H9 (cell line): ENCODE results near the gene DNAL1. TPM values are rescaled to one million over a fixed set of nuclear protein-coding genes. Genes with fewer than 3 reads are reported as not detected.

Experiments
- DNase-seq: peaks from one replicate; pipeline ENCODE4 v3.0.0-alpha.2; 2017
- H2AFZ ChIP-seq: one replicate; pipeline ENCODE4 v1.6.1; 2013; ENCODE audit warnings: mild to moderate bottlenecking, low read length, control low read depth, moderate library complexity
- H2AK5ac ChIP-seq: 2 replicates; pipeline ENCODE4 v1.6.1; 2013; ENCODE audit warnings: low read length, control low read depth, mixed read lengths; ENCODE audit not compliant: insufficient read length
- H2BK120ac ChIP-seq: one replicate; pipeline ENCODE4 v1.6.1; 2013; ENCODE audit warnings: low read depth, mild to moderate bottlenecking, low read length, control low read depth, inconsistent platforms; ENCODE audit not compliant: poor library complexity, severe bottlenecking
- H2BK12ac ChIP-seq: 2 replicates; pipeline ENCODE4 v1.6.1; 2013; ENCODE audit warnings: low read length, control low read depth, mixed read lengths, low read depth; ENCODE audit not compliant: insufficient read length
- H2BK15ac ChIP-seq: 2 replicates; pipeline ENCODE4 v1.6.1; 2013; ENCODE audit warnings: low read depth, low read length, control low read depth
- H2BK20ac ChIP-seq: one replicate; pipeline ENCODE4 v1.6.1; 2013; ENCODE audit warnings: low read depth, mild to moderate bottlenecking, low read length, control low read depth, inconsistent platforms; ENCODE audit not compliant: poor library complexity, severe bottlenecking
- H2BK5ac ChIP-seq: 2 replicates; pipeline ENCODE4 v1.6.1; 2013; ENCODE audit warnings: low read length, control low read depth, mixed read lengths; ENCODE audit not compliant: insufficient read length
- H3K14ac ChIP-seq: 2 replicates; pipeline ENCODE4 v1.6.1; 2013; ENCODE audit warnings: low read length, control low read depth; ENCODE audit not compliant: insufficient read depth
- H3K18ac ChIP-seq: 2 replicates; pipeline ENCODE4 v1.6.1; 2013; ENCODE audit warnings: low read depth, mild to moderate bottlenecking, mixed read lengths, low read length, control low read depth; ENCODE audit not compliant: insufficient read length
- H3K23ac ChIP-seq: 2 replicates; pipeline ENCODE4 v1.6.1; 2013; ENCODE audit warnings: low read length, control low read depth, mixed read lengths, low read depth; ENCODE audit not compliant: insufficient read length
- H3K23me2 ChIP-seq: 2 replicates; pipeline ENCODE4 v1.6.1; 2013; ENCODE audit warnings: low read depth, mild to moderate bottlenecking, mixed read lengths, low read length, control low read depth; ENCODE audit not compliant: insufficient read length, poor library complexity, severe bottlenecking
- H3K27ac ChIP-seq: 2 replicates; pipeline ENCODE4 v1.5.1; 2013; ENCODE audit warnings: low read length, control low read depth, mixed read lengths, low read depth; ENCODE audit not compliant: insufficient read length
- H3K27me3 ChIP-seq: 2 replicates; pipeline ENCODE4 v1.6.1; 2013; ENCODE audit warnings: low read length, control low read depth, inconsistent platforms; ENCODE audit not compliant: insufficient read depth
- H3K4ac ChIP-seq: 2 replicates; pipeline ENCODE4 v1.6.1; 2013; ENCODE audit warnings: low read depth, mild to moderate bottlenecking, control low read depth, inconsistent platforms, low read length, moderate library complexity
- H3K4me1 ChIP-seq: 2 replicates; pipeline ENCODE4 v1.6.1; 2013; ENCODE audit warnings: low read length, control low read depth, inconsistent platforms; ENCODE audit not compliant: insufficient read depth
- H3K4me2 ChIP-seq: 2 replicates; pipeline ENCODE4 v1.6.1; 2013; ENCODE audit warnings: low read length, control low read depth, mixed read lengths; ENCODE audit not compliant: insufficient read length, insufficient read depth
- H3K56ac ChIP-seq: 2 replicates; pipeline ENCODE4 v1.6.1; 2013; ENCODE audit warnings: low read depth, mild to moderate bottlenecking, mixed read lengths, low read length, control low read depth; ENCODE audit not compliant: insufficient read length
- H3K79me1 ChIP-seq: 2 replicates; pipeline ENCODE4 v1.6.1; 2013; ENCODE audit warnings: low read depth, mild to moderate bottlenecking, moderate library complexity, low read length, control low read depth, inconsistent platforms; ENCODE audit not compliant: insufficient read depth, poor library complexity, severe bottlenecking
- H3K79me2 ChIP-seq: 2 replicates; pipeline ENCODE4 v1.6.1; 2013; ENCODE audit warnings: low read length, control low read depth, inconsistent platforms; ENCODE audit not compliant: insufficient read depth
- H3K9ac ChIP-seq: 2 replicates; pipeline ENCODE4 v1.6.1; 2013; ENCODE audit warnings: low read length, control low read depth, mixed read lengths; ENCODE audit not compliant: insufficient read length; ENCODE audit errors: extremely low read depth
- H3K9me3 ChIP-seq: one replicate; pipeline ENCODE4 v1.6.1; 2013; ENCODE audit warnings: low read depth, low read length, inconsistent platforms; ENCODE audit not compliant: control insufficient read depth
- H3T11ph ChIP-seq: one replicate; pipeline ENCODE4 v1.6.1; 2013; ENCODE audit warnings: mild to moderate bottlenecking, low read length, control low read depth, inconsistent platforms
- H4K20me1 ChIP-seq: one replicate; pipeline ENCODE4 v1.6.1; 2013; ENCODE audit not compliant: control insufficient read depth, insufficient read length, insufficient read depth
- H4K5ac ChIP-seq: 2 replicates; pipeline ENCODE4 v1.6.1; 2013; ENCODE audit warnings: low read depth, mild to moderate bottlenecking, mixed read lengths, low read length, control low read depth; ENCODE audit not compliant: insufficient read length
- H4K8ac ChIP-seq: replicated peaks from 2 replicates; pipeline ENCODE4 v1.6.1; 2013; ENCODE audit warnings: low read length, control low read depth, mixed read lengths, low read depth; ENCODE audit not compliant: insufficient read length
- H4K91ac ChIP-seq: 2 replicates; pipeline ENCODE4 v1.6.1; 2013; ENCODE audit warnings: low read depth, mild to moderate bottlenecking, moderate library complexity, mixed read lengths, low read length, control low read depth; ENCODE audit not compliant: insufficient read length
- H3K27ac Mint-ChIP-seq, 3 experiments: 2 replicates in 2 of 3; 3 replicates in 1 of 3; pipeline ENCODE4 v1.8.0; 2020 to 2021; ENCODE audit warnings: mixed read lengths in 3 of 3, mild to moderate bottlenecking in 1 of 3, moderate library complexity in 1 of 3
- H3K27me3 Mint-ChIP-seq: 2 replicates; pipeline ENCODE4 v1.8.0; 2021; ENCODE audit warnings: low read depth, mild to moderate bottlenecking, moderate library complexity, mixed read lengths
- H3K36me3 Mint-ChIP-seq, 3 experiments: 2 replicates in 2 of 3; 3 replicates in 1 of 3; pipeline ENCODE4 v1.8.0; 2020 to 2021; ENCODE audit warnings: low read depth in 3 of 3, mixed read lengths in 3 of 3; ENCODE audit not compliant: insufficient read depth in 1 of 3
- H3K4me1 Mint-ChIP-seq, 2 experiments: 2 replicates each; pipeline ENCODE4 v1.8.0; 2020; ENCODE audit warnings: mixed read lengths in 2 of 2
- H3K4me3 Mint-ChIP-seq, 2 experiments: 2 replicates in 1 of 2; 3 replicates in 1 of 2; pipeline ENCODE4 v1.8.0; 2020 to 2021; ENCODE audit warnings: mild to moderate bottlenecking in 2 of 2, mixed read lengths in 2 of 2, moderate library complexity in 1 of 2
- H3K9me3 Mint-ChIP-seq, 2 experiments: 2 replicates in 1 of 2; 3 replicates in 1 of 2; pipeline ENCODE4 v1.8.0; 2020; ENCODE audit warnings: mild to moderate bottlenecking in 2 of 2, mixed read lengths in 2 of 2, moderate library complexity in 1 of 2
- CTCF ChIP-seq: fragments of 200-600 bp; sonication (generic); conservative IDR thresholded peaks from 3 replicates; pipeline ENCODE4 v1.8.0; 2021; ENCODE audit warnings: antibody characterized with exemption, mild to moderate bottlenecking
- WGBS: extraction: QIAGEN DNeasy Blood & Tissue Kit; methylation state at CpG from one replicate; pipeline ENCODE4 v1.1.7; 2013; ENCODE audit warnings: missing lambda C conversion rate, low lambda C conversion rate, mixed read lengths; ENCODE audit not compliant: insufficient read length; ENCODE audit errors: extremely low coverage; 5-methylcytosine and 5-hydroxymethylcytosine counted together
- total RNA-seq: library from RNA; stranded (reverse); gene quantifications from 2 replicates; pipeline ENCODE4 v1.2.1, GENCODE V29; 2021

DNAL1 gene
- total RNA-seq, 1 experiment from 2014 or later: 17.7 TPM

DNA sequence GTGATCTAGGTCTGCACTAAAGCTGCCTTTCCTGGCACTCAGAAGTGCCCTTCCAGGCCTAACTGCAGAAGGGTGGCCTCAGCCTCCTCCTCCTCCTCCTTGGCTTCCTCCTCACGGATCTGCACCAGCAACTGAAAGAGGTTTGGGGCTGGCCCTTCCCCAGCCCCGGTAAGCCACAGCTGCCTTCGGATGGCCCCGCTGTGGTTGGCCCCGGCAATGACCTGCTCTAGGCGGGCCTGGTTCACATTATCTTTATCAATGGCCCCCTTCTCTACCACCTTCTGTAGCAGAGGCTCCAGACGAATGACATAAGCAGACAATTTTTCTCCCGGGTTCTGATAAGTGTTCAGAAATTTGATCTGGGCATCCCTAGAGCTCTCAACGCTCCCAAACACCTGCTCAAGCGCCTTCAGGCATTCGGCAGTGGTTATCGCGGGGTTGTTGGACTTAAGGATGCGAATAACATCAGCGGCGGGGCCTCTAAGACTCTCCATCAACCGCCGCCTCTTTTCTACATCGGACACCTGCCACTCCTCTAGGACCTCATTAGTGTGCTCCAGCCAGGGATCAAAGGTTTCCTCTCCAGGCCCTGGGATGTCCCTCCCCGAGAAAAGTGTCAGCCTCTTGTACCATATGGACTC lies 67.9 kb downstream of the DNAL1 start:
- no peaks in the 10 kb centered on the region for H3K9me3 ChIP-seq
- Mint-ChIP-seq H3K27me3 (peaks cover 5% of the 10 kb centered on the region), H3K4me3 (peak overlapping the region; percentile 81 to 94), H3K9me3 (no peaks in the 10 kb centered on the region; a peak in 1 of 5 replicates), H3K27ac (no peak overlapping the region), H3K36me3 (peaks cover 3 to 11% (median 11%) of the 10 kb centered on the region in 3 experiments; a peak in 6 of 7 replicates), H3K4me1 (peaks cover 28 to 34% of the 10 kb centered on the region in 2 experiments)
- no peak overlapping the region for H4K5ac ChIP-seq
- peaks cover 2% of the 10 kb centered on the region for H4K20me1 ChIP-seq
- no peak overlapping the region for H2BK15ac ChIP-seq
- H3K23ac ChIP-seq: no peak overlapping the region
- H2AFZ ChIP-seq: no peak overlapping the region
- peaks cover 21% of the 10 kb centered on the region for H3K23me2 ChIP-seq
- no peaks in the 10 kb centered on the region for H3K79me1 ChIP-seq
- no peak overlapping the region for H2BK5ac ChIP-seq
- peak; percentile 39 for DNase-seq
- no peak overlapping the region for H3K14ac ChIP-seq
- H3K56ac ChIP-seq: no peak overlapping the region
- no peak for TF ChIP-seq CTCF
- peak overlapping the region; percentile 88 for H3K4me2 ChIP-seq
- H2BK120ac ChIP-seq: no peak overlapping the region
- no peak overlapping the region for H3K4ac ChIP-seq
- no peak overlapping the region for H3T11ph ChIP-seq
- no peak overlapping the region for H4K8ac ChIP-seq
- H3K27me3 ChIP-seq: no peaks in the 10 kb centered on the region
- no peak overlapping the region for H3K27ac ChIP-seq
- no CpG with 5 or more reads among the region's 20 CpGs for WGBS
- no peak overlapping the region for H2BK12ac ChIP-seq
- no peak overlapping the region for H2BK20ac ChIP-seq
- no peak overlapping the region for H3K18ac ChIP-seq
- H3K9ac ChIP-seq: peak overlapping the region; percentile 92
- no peak overlapping the region for H4K91ac ChIP-seq
- H3K79me2 ChIP-seq: peaks cover 9% of the 10 kb centered on the region; the same call in 1 of the 2 replicates
- no peaks in the 10 kb centered on the region for H3K4me1 ChIP-seq
- H2AK5ac ChIP-seq: no peak overlapping the region
